Ovary (tissue), 9 donors: ENCODE results near the gene HSD11B2. TPM values are rescaled to one million over a fixed set of nuclear protein-coding genes. Genes with fewer than 3 reads are reported as not detected.

Experiments
- DNase-seq, 5 donors: peaks; one replicate each; pipeline ENCODE4 v3.0.0-alpha.2; 2019 to 2020
- H3K27ac ChIP-seq, 2 donors: fragments of 200-600 bp; one replicate each; pipeline versions ENCODE4 v1.5.1 to v1.8.0; 2019 to 2022
- H3K27me3 ChIP-seq: fragments of 200-600 bp; one replicate; pipeline ENCODE4 v1.8.0; 2022
- H3K36me3 ChIP-seq: fragments of 200-600 bp; sonication (generic); one replicate; pipeline ENCODE4 v1.5.1; 2019
- H3K4me1 ChIP-seq: one replicate; pipeline ENCODE4 v1.8.1; 2013; ENCODE audit warnings: mild to moderate bottlenecking, moderate library complexity; ENCODE audit not compliant: insufficient read depth
- H3K4me3 ChIP-seq: fragments of 200-600 bp; sonication (generic); one replicate; pipeline ENCODE4 v1.5.1; 2017
- H3K9me3 ChIP-seq, 2 donors: fragments of 200-600 bp in 1 of 2; sonication (generic) in 1 of 2; one replicate each; pipeline versions ENCODE4 v1.5.1 to v1.8.1; 2013 to 2019; ENCODE audit warnings: mild to moderate bottlenecking in 1 of 2, moderate library complexity in 1 of 2
- EP300 ChIP-seq: sonication (generic); formaldehyde crosslinking; IDR thresholded peaks from one replicate; pipeline ENCODE4 v1.6.1; 2017; ENCODE audit warnings: antibody characterized with exemption
- POLR2A ChIP-seq: fragments of 450-650 bp; IDR thresholded peaks from one replicate; pipeline ENCODE4 v1.6.1; 2017; ENCODE audit warnings: antibody characterized with exemption, mild to moderate bottlenecking, moderate library complexity
- WGBS, 3 donors: extraction: QIAGEN DNeasy Blood & Tissue Kit in 1 of 3; methylation state at CpG; one replicate each; pipeline versions ENCODE4 v1.1.5 to v1.1.7; 2013 to 2017; 5-methylcytosine and 5-hydroxymethylcytosine counted together
- intact Hi-C, 4 donors: fragments of 100-400 bp; cut with DNase I; formaldehyde crosslinking; loops; one replicate each; pipeline versions ENCODE4 v1.11.0 to v1.15.1; 2022 to 2023
- polyA plus RNA-seq, 2 donors: library from polyadenylated mRNA; stranded (reverse); fragments of 200-250 nt in 1 of 2; fragments of 350-450 nt in 1 of 2; fragmentation: Illumina TruSeq in 1 of 2; extraction: RNeasy Lipid Tissue Mini Kit (QIAGEN cat#74804) in 1 of 2; gene quantifications; one replicate each; pipeline ENCODE4 v1.2.3, GENCODE V29; 2013 to 2014
- total RNA-seq, 7 donors: library from RNA; depleted of rRNA in 2 of 7; stranded (reverse); fragments of >200 nt in 2 of 7; fragmentation: NEBNext Ultra II Directional in 3 of 7; extraction: Animal tissue kit (Norgen Biotek cat#: 25700) in 3 of 7; gene quantifications; one replicate each; pipeline versions ENCODE4 v1.1.0 to v1.2.4, GENCODE V29; 2016 to 2023
- TF ChIP-seq, protein P1 (sequence below), 3 donors: fragments of 450-650 bp in 2 of 3; fragments of 200-600 bp in 1 of 3; IDR thresholded peaks; one replicate each; pipeline versions ENCODE4 v1.5.1 to v1.8.0; 2016 to 2022; ENCODE audit warnings: antibody characterized with exemption in 3 of 3, mild to moderate bottlenecking in 1 of 3
- donor health status: DM: no; HTN: no; CAD: no; lungs with moderate emphysema.
- donor health status: DM: no; HTN: no; CAD: no.
- donor health status: Bipolar disorder and iron deficiency.
- donor health status: DM: yes; HTN: yes; CAD: no.
- donor health status: DM: no; HTN: no; CAD: no.
- donor health status: DM: yes; HTN: yes; CAD: no.

Gene HSD11B2
- total and polyA plus RNA-seq, 9 donors = 1.3 to 26.3 (median 15.7) TPM

DNA sequence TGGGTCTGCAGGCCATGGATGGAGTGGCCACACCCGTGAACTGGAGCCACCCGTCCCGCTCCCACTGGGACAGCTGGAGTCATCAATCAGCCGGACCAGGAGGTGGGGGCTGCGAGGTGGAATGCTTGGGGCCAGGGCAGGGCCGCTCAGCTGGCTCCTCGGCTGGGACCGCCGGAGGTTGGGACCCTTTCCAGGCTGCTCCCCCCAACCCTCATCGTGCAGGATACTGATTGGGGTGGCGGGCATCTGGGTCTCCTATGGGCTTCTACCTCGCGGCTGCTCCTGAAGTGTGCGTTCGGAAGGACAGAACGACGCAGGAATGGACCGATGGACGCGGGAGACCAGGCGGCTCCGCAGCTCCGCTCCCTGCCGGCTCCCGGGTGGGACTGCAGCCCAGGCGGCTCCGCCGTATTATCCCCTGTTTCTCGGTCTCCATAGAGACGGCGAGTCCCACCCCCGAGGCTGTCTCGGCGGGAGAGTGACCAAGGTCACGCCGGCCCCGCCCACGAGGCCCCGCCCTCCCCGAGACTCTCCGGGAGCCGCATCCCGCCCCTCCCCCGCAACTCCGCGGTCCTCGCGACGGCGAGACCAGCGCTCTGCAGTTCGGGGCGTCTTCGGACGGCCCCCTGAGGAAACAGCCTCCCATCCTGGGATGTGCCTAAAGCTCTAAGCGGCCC is 37.7 kb upstream of the HSD11B2 start, which contains the start of gene TPPP3:
TSS of gene TPPP3 (minus strand) at position 388 of the 677 bp plus-strand sequence. CDS start 2,387 bp downstream, outside the sequence.
- DNase-seq = peak; percentile 85 to 94 (median 93)
- no peaks in the 10 kb centered on the region for H3K9me3 ChIP-seq
- no peaks in the 10 kb centered on the region for H3K36me3 ChIP-seq
- no peaks in the 10 kb centered on the region for H3K27me3 ChIP-seq
- 1 to 2% (median 1%) methylated on average over 27 to 56 of the region's 56 CpGs for WGBS, 3 donors
- H3K4me3 ChIP-seq = peak within 1 kb of the TSS; percentile 32
- peaks cover 10% of the 10 kb centered on the region for H3K4me1 ChIP-seq
- H3K27ac ChIP-seq = no peak within 1 kb of the TSS
- intact Hi-C loops = loop anchor here in 2 of 4 donors (10.0 kb wide), 2 partner anchors 108 to 428 kb away; partner anchors contain the start of gene CES3 (in 1 of the 2)
- TF ChIP-seq, protein P1, sequence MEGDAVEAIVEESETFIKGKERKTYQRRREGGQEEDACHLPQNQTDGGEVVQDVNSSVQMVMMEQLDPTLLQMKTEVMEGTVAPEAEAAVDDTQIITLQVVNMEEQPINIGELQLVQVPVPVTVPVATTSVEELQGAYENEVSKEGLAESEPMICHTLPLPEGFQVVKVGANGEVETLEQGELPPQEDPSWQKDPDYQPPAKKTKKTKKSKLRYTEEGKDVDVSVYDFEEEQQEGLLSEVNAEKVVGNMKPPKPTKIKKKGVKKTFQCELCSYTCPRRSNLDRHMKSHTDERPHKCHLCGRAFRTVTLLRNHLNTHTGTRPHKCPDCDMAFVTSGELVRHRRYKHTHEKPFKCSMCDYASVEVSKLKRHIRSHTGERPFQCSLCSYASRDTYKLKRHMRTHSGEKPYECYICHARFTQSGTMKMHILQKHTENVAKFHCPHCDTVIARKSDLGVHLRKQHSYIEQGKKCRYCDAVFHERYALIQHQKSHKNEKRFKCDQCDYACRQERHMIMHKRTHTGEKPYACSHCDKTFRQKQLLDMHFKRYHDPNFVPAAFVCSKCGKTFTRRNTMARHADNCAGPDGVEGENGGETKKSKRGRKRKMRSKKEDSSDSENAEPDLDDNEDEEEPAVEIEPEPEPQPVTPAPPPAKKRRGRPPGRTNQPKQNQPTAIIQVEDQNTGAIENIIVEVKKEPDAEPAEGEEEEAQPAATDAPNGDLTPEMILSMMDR (IDR thresholded peaks at IDR 0.05) = peak; percentile 58 to 79 (median 62)
- TF ChIP-seq POLR2A = peak; percentile 33
- no peak for TF ChIP-seq EP300

DNA sequence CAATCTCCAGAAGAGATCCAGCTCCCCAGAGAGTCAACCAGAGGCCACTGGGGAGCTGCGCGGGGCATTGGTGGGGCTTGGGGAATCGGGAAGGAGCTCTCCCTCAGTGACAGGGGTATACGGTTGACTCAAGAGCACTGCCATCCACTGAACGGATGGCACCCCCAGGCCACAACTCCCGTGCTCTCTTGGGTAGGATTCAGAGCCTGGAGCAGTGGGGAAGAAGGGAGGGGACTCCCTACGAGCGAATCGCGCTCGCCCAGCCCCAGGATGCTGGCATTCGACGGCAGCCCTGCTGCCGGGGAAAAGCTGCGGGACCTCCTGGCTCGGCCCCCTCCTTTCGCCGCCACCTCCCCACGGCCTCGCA is 37.1 kb upstream of the HSD11B2 start:
- Histone ChIP-seq H3K4me3 (peak overlapping the region; percentile 32), H3K9me3 (no peaks in the 10 kb centered on the region), H3K27me3 (no peaks in the 10 kb centered on the region), H3K4me1 (peaks cover 10% of the 10 kb centered on the region), H3K36me3 (no peaks in the 10 kb centered on the region), H3K27ac (no peak overlapping the region)
- peak in 1 of 5 donors; percentile 56 for DNase-seq
- intact Hi-C loops = loop anchor here in 2 of 4 donors (10.0 kb wide), 2 partner anchors 109 to 429 kb away; partner anchors contain the start of gene CES3 (in 1 of the 2)
- TF ChIP-seq POLR2A (no peak), EP300 (no peak)
- TF ChIP-seq, protein P1 (IDR thresholded peaks at IDR 0.05) = no peak
- WGBS, 3 donors = 5 to 8% (median 6%) methylated on average over 20 of the region's 20 CpGs

DNA sequence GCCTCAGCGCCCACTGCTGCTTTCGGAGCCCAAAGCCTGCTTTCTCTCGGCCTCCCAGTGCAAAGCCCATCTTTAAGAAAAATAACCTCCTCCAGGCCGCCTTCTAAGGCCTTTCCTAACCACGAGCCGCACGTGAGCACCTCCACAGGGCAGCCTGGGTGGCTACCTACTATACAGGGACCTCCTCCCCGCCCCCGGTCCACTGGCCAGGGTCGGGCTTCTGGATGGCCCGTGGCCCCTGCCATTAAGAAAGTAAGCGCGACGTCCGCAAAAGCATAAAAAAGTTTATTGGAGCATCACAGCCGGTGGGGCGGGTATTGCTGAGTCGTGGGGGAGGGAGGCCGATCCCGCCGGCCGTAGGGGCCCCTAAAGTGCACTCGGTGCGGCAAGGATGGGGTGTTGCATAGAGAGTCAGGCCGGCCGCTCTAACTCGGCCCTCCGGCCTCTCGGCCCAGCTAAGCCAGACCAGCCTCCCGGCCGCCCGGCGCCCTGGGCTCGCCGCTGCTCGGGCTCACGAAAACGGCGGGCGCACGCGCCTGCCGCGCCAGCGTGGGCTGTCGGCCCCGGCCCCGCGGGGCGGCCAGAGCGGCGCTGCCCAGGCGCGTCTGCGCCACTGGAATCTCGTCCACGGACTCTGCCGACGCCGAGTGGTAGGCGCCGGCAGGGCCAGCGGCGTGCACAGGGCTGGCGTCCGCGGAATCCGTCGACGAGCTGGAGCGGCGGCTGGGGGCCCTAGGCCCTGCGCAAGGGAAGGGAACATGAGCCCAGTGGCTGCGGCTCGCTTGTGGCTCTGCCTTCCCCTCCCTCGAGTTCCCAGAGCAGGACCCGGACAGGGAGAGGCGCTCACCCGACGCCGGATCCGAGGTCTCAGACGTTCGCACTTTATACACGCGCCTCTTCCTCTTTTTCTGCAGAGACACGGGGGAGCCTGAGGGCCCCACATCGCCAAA is 36.5 kb upstream of the HSD11B2 start:
- H3K4me1 ChIP-seq = peaks cover 14% of the 10 kb centered on the region

More for the DNA sequence above, 36.5 kb upstream of the HSD11B2 start:
- TF ChIP-seq, protein P1 (IDR thresholded peaks at IDR 0.05) = no peak
- TF ChIP-seq POLR2A (no peak), EP300 (no peak)
- intact Hi-C loops = loop anchor here in 2 of 4 donors (5.0 to 10.0 kb wide), 3 partner anchors 110 to 430 kb away; partner anchors contain the start of genes CES3 (in 1 of the 2) and PLEKHG4 (in 1 of the 2)
- no peaks in the 10 kb centered on the region for H3K9me3 ChIP-seq
- H3K4me3 ChIP-seq = peak overlapping the region; percentile 32
- H3K27ac ChIP-seq = no peak overlapping the region
- DNase-seq = peak in 4 of 5 donors; percentile 39 to 66 (median 46)
- H3K27me3 ChIP-seq = no peaks in the 10 kb centered on the region
- WGBS, 3 donors = 23 to 28% (median 26%) methylated on average over 67 to 88 of the region's 88 CpGs
- H3K36me3 ChIP-seq = no peaks in the 10 kb centered on the region
